HL-60 (cell line): Measurements from ENCODE around the gene MYB.
A peak's percentile ranks its signal among the peaks of the same experiment; 100 is the strongest.

Experiments
- DNase-seq, 2 experiments: peaks; one replicate each; pipeline ENCODE4 v3.0.0-alpha.2; 2010 to 2020; ENCODE audit warnings: low read depth in 1 of 2, low spot score in 1 of 2
- H3K27ac ChIP-seq: fragments of 250-450 bp; sonication (Bioruptor Pico); replicated peaks from 2 replicates; pipeline ENCODE4 v1.5.1; 2020; ENCODE audit warnings: mild to moderate bottlenecking, moderate library complexity
- H3K27me3 ChIP-seq: fragments of 250-450 bp; sonication (Bioruptor Pico); 2 replicates; pipeline ENCODE4 v1.5.1; 2021; ENCODE audit warnings: mild to moderate bottlenecking, moderate library complexity; ENCODE audit not compliant: insufficient read depth, poor library complexity, severe bottlenecking
- H3K4me3 ChIP-seq: replicated peaks from 2 replicates; pipeline ENCODE4 v1.5.1; 2011; ENCODE audit warnings: mild to moderate bottlenecking, control low read depth, low read length; ENCODE audit not compliant: insufficient read depth
- CTCF ChIP-seq: IDR thresholded peaks from one replicate; pipeline ENCODE4 v1.5.1; 2011; ENCODE audit warnings: low read length, control low read depth, inconsistent platforms; ENCODE audit not compliant: insufficient read depth
- GABPA ChIP-seq: IDR thresholded peaks from 2 replicates; pipeline ENCODE4 v1.6.1; 2012; ENCODE audit warnings: low read depth
- POLR2AphosphoS5 ChIP-seq: IDR thresholded peaks from 2 replicates; pipeline ENCODE4 v1.6.1; 2012; ENCODE audit warnings: low read depth
- REST ChIP-seq: IDR thresholded peaks from 2 replicates; pipeline ENCODE4 v1.6.1; 2012; ENCODE audit warnings: low read depth; ENCODE audit not compliant: insufficient replicate concordance
- SPI1 ChIP-seq: IDR thresholded peaks from 2 replicates; pipeline ENCODE4 v1.6.1; 2012; ENCODE audit warnings: low read depth, mild to moderate bottlenecking, borderline replicate concordance

The MYB gene

GRCh38 chr6:135192256-135193174 is 11.4 kb downstream of the MYB start:
- H3K27me3 ChIP-seq = no peaks in the 10 kb centered on the region
- DNase-seq = peak; percentile 68 to 74
- H3K4me3 ChIP-seq = no peak overlapping the region
- TF ChIP-seq POLR2AphosphoS5 (no peak; the same call in none of the 2 replicates), SPI1 (no peak), GABPA (no peak), REST (no peak), CTCF (no peak)
- H3K27ac ChIP-seq = peak overlapping the region; percentile 92

GRCh38 chr6:135193221-135193620 is 12.1 kb downstream of the MYB start:
- Histone ChIP-seq H3K4me3 (no peak overlapping the region), H3K27ac (peak overlapping the region; percentile 92), H3K27me3 (no peaks in the 10 kb centered on the region)
- no peak for TF ChIP-seq CTCF
- TF ChIP-seq SPI1 = no peak
- TF ChIP-seq GABPA = no peak
- no peak for DNase-seq

DNA sequence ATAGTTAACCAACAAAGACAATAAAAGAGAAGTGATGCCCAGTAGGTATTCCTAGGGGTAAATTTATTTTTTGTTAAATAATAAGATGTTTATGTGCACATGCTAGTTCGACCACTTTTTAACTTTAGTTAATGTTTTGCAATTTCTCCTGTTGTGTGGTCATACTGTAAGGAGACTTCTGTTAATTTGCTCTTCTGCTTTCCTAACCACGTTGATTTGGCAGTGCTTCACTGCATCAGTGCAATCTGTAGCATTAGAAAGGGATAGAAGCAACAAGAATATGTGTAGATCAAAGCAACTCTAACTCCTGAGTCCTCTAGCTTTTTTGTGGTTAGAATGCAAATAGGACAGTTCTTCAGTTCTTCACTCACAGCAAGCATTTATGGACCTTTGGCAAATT is 13.9 kb downstream of the MYB start:
- H3K27ac ChIP-seq = peak overlapping the region; percentile 92
- peak; percentile 86 to 96 for DNase-seq
- TF ChIP-seq SPI1 (peak; percentile 89), GABPA (no peak)

GRCh38 chr6:135195522-135195921 is 14.4 kb downstream of the MYB start:
- TF ChIP-seq CTCF (no peak), REST (peak; percentile 46), POLR2AphosphoS5 (peak; percentile 99), GABPA (peak; percentile 37; the same call in 1 of the 2 replicates), SPI1 (peak; percentile 58; the same call in 1 of the 2 replicates)
- peak; percentile 97 to 99 for DNase-seq
- Histone ChIP-seq H3K27ac (peak overlapping the region; percentile 92), H3K4me3 (peak overlapping the region; percentile 38), H3K27me3 (no peaks in the 10 kb centered on the region)

More for the DNA sequence above, 13.9 kb downstream of the MYB start:
- Histone ChIP-seq H3K4me3 (no peak overlapping the region), H3K27me3 (no peaks in the 10 kb centered on the region)
